Ishikawa (cell line): ENCODE measurements around the gene PHYH.

ENCODE experiments used
- CEBPB ChIP-seq: IDR thresholded peaks from 2 replicates; pipeline ENCODE4 v1.6.1; 2012
- CREB1 ChIP-seq: IDR thresholded peaks from 2 replicates; pipeline ENCODE4 v1.6.1; 2012; ENCODE audit warnings: low read depth
- EGR1 ChIP-seq: IDR thresholded peaks from 2 replicates; pipeline ENCODE4 v1.6.1; 2012
- EP300 ChIP-seq: IDR thresholded peaks from 2 replicates; pipeline ENCODE4 v1.6.1; 2012; ENCODE audit warnings: borderline replicate concordance
- FOXM1 ChIP-seq: IDR thresholded peaks from 2 replicates; pipeline ENCODE4 v1.6.1; 2012; ENCODE audit warnings: low read depth, borderline replicate concordance
- NFIC ChIP-seq: IDR thresholded peaks from 2 replicates; pipeline ENCODE4 v1.6.1; 2012
- RAD21 ChIP-seq: IDR thresholded peaks from 2 replicates; pipeline ENCODE4 v1.6.1; 2012; ENCODE audit warnings: low read depth
- TAF1 ChIP-seq: IDR thresholded peaks from 2 replicates; pipeline ENCODE4 v1.6.1; 2012; ENCODE audit warnings: low read depth, mild to moderate bottlenecking
- TCF12 ChIP-seq: IDR thresholded peaks from 2 replicates; pipeline ENCODE4 v1.6.1; 2012; ENCODE audit warnings: low read depth
- TEAD4 ChIP-seq: IDR thresholded peaks from 2 replicates; pipeline ENCODE4 v1.6.1; 2012
- USF1 ChIP-seq: IDR thresholded peaks from 2 replicates; pipeline ENCODE4 v1.6.1; 2012
- YY1 ChIP-seq: IDR thresholded peaks from 2 replicates; pipeline ENCODE4 v1.6.1; 2012; ENCODE audit warnings: low read depth
- ZBTB7A ChIP-seq: IDR thresholded peaks from 2 replicates; pipeline ENCODE4 v1.6.1; 2012; ENCODE audit warnings: low read depth
- TF ChIP-seq, protein P1 (sequence below): IDR thresholded peaks from 2 replicates; pipeline ENCODE4 v1.6.1; 2012
- TF ChIP-seq, protein P2 (sequence below): IDR thresholded peaks from 2 replicates; pipeline ENCODE4 v1.6.1; 2012; ENCODE audit warnings: low read depth, mild to moderate bottlenecking

PHYH gene

GRCh38 chr10:13346283-13347042 lies 46.6 kb upstream of the PHYH start:
- TF ChIP-seq, protein P1, sequence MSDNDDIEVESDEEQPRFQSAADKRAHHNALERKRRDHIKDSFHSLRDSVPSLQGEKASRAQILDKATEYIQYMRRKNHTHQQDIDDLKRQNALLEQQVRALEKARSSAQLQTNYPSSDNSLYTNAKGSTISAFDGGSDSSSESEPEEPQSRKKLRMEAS: no peak
- TF ChIP-seq TAF1: no peak
- no peak for TF ChIP-seq RAD21
- TF ChIP-seq CEBPB: no peak
- TF ChIP-seq ZBTB7A: no peak
- no peak for TF ChIP-seq EGR1
- TF ChIP-seq USF1: no peak
- TF ChIP-seq TCF12: no peak
- no peak for TF ChIP-seq FOXM1
- TF ChIP-seq, protein P2, sequence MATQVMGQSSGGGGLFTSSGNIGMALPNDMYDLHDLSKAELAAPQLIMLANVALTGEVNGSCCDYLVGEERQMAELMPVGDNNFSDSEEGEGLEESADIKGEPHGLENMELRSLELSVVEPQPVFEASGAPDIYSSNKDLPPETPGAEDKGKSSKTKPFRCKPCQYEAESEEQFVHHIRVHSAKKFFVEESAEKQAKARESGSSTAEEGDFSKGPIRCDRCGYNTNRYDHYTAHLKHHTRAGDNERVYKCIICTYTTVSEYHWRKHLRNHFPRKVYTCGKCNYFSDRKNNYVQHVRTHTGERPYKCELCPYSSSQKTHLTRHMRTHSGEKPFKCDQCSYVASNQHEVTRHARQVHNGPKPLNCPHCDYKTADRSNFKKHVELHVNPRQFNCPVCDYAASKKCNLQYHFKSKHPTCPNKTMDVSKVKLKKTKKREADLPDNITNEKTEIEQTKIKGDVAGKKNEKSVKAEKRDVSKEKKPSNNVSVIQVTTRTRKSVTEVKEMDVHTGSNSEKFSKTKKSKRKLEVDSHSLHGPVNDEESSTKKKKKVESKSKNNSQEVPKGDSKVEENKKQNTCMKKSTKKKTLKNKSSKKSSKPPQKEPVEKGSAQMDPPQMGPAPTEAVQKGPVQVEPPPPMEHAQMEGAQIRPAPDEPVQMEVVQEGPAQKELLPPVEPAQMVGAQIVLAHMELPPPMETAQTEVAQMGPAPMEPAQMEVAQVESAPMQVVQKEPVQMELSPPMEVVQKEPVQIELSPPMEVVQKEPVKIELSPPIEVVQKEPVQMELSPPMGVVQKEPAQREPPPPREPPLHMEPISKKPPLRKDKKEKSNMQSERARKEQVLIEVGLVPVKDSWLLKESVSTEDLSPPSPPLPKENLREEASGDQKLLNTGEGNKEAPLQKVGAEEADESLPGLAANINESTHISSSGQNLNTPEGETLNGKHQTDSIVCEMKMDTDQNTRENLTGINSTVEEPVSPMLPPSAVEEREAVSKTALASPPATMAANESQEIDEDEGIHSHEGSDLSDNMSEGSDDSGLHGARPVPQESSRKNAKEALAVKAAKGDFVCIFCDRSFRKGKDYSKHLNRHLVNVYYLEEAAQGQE: no peak
- no peak for TF ChIP-seq NFIC
- no peak for TF ChIP-seq CREB1
- TF ChIP-seq TEAD4: no peak
- TF ChIP-seq EP300: no peak
- no peak for TF ChIP-seq YY1

- TF ChIP-seq EGR1 (no peak), RAD21 (no peak), TCF12 (no peak), FOXM1 (no peak)
These were observed 40.9 kb upstream of the PHYH start for GRCh38 chr10:13340626-13341376.

- TF ChIP-seq NFIC (no peak), TAF1 (no peak), CEBPB (no peak), USF1 (no peak), ZBTB7A (no peak), EGR1 (no peak), TEAD4 (no peak), EP300 (no peak), YY1 (no peak)
- TF ChIP-seq, protein P2: no peak
- TF ChIP-seq, protein P1: no peak
These were observed 40.2 kb upstream of the PHYH start for GRCh38 chr10:13340068-13340467.

DNA sequence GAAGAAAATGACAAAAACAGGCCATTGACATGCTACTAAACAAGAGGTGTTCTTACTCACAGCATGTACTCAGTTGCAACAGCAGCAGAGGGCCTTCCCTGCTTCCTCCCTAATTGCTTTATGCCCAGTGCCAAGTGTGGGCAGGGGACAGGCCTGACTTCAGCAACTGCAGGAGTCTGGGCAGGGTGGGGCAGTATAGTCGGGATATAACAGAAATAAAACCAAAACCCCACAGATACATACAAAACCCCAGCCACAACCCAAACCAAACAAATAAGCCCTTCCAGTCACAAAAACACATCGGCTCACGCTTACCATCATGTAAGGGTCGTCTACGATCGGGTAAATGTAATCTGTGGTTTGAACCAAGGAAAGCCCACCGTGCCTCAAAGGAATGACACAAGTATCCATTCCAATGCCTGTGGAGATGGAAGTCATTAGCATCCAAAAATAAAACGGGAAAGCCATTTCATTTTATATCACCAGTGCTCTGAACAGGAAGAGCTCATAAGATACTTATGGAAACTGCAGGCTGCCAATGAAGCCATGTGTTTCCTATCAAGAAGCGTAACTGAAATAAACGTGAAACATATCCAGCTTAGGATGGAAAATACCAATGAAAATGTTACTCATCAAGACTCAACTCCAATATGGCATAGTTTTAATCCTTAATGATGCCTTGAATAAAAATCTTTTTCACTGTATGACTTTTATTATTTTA lies 38.7 kb upstream of the PHYH start:
- TF ChIP-seq CEBPB: no peak
- TF ChIP-seq EP300: no peak
- no peak for TF ChIP-seq FOXM1
- TF ChIP-seq, protein P1: no peak
- no peak for TF ChIP-seq CREB1
- TF ChIP-seq EGR1: no peak
- no peak for TF ChIP-seq USF1
- TF ChIP-seq TAF1: no peak
- no peak for TF ChIP-seq TCF12
- TF ChIP-seq, protein P2: no peak
- TF ChIP-seq ZBTB7A: no peak
- TF ChIP-seq TEAD4: no peak
- TF ChIP-seq NFIC: no peak
- TF ChIP-seq RAD21: no peak
- TF ChIP-seq YY1: no peak
